ENCODE results near the gene MGP. TPM values are rescaled to one million over a fixed set of nuclear protein-coding genes. Genes with fewer than 3 reads are reported as not detected.

The MGP gene
- total and polyA plus RNA-seq, 2 of the 8 experiments (the other 6 are each of a cell fraction or from before 2014, with no cell fraction given) = not detected

DNA sequence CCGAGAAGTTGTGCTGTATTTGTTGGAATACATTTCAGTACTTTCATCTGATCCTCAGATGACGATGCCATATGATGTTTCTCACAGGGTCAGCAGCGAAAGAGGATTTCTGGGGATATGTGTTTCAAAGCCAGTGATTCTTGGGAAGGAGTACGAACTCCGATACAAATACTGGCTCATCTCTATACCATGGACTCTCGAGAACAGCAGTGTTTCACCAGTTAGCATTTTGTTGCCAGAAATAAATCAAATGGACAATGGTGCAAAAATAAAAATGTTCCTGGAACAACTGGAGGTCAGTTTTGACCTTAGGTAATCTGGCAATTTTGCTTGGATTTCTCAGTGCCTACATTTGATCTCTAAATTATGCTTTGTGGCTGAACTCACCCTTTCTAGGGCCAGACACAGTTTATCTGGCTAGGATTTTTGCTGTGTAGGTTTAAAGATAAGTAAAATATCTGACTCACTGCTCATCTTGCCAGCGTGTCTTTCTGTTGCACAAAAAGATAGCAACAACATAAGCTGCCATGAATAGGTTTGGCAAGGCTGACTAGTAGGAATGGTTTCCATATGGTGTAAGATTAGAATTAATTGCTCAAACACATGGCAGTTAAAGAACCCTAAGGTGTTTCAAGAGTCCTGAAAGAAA lies 11.0 kb upstream of the MGP start:
- CTCF ChIA-PET (ENCODE audit: partially characterized antibody) = interaction anchor here (0.9 kb wide), 1 partner anchor 17 kb away, joined by 4 read pairs; no protein-coding TSS in a partner anchor
- H3K27ac ChIP-seq (ENCODE audit: low read depth, low read length) = no peak overlapping the region
- TF ChIP-seq NANOG (IDR thresholded peaks at IDR 0.05; ENCODE audit: insufficient read depth, low read depth, low read length, poor library complexity, severe bottlenecking) (no peak), HDAC6 (IDR thresholded peaks at IDR 0.05; ENCODE audit: low read depth, low read length) (no peak), SP4 (IDR thresholded peaks at IDR 0.05; ENCODE audit: low read length) (no peak), CBX8 (IDR thresholded peaks at IDR 0.05; ENCODE audit: borderline replicate concordance, low read depth, low read length) (no peak), SIX5 (IDR thresholded peaks at IDR 0.05; ENCODE audit: low read depth, low read length) (no peak), NRF1 (IDR thresholded peaks at IDR 0.05; ENCODE audit: low read depth, low read length) (no peak)
- TF ChIP-seq, protein P1, sequence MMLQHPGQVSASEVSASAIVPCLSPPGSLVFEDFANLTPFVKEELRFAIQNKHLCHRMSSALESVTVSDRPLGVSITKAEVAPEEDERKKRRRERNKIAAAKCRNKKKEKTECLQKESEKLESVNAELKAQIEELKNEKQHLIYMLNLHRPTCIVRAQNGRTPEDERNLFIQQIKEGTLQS (IDR thresholded peaks at IDR 0.05; ENCODE audit: insufficient read depth, low read depth, low read length) = no peak

More for the DNA sequence above, 11.0 kb upstream of the MGP start:
- H3K23ac ChIP-seq (ENCODE audit: insufficient read length) = no peak overlapping the region
- FAIRE-seq = no peak
- no peak overlapping the region for H3K4me3 ChIP-seq (ENCODE audit: extremely low read depth in 1 of 4, insufficient read depth in 2 of 4, low read depth in 3 of 4, low read length in 4 of 4)
- no peak overlapping the region for H4K8ac ChIP-seq (ENCODE audit: extremely low read depth, insufficient read depth, low read length)
- H2BK15ac ChIP-seq (ENCODE audit: low read length) = no peak overlapping the region
- H3K27me3 ChIP-seq (replicated peaks in 1 of 4; ENCODE audit: control insufficient read depth in 3 of 4, extremely low read depth in 1 of 4, insufficient read depth in 3 of 4, low read length in 3 of 4) = no peaks in the 10 kb centered on the region
- H2BK120ac ChIP-seq (replicated peaks; ENCODE audit: low read depth, low read length) = no peak overlapping the region
- no peaks in the 10 kb centered on the region for H3K79me2 ChIP-seq (ENCODE audit: control insufficient read depth in 1 of 2, insufficient read depth in 2 of 2, low read length in 2 of 2)
- H2BK12ac ChIP-seq (ENCODE audit: low read depth, low read length) = no peak overlapping the region
- no peak overlapping the region for H3K56ac ChIP-seq (replicated peaks; ENCODE audit: insufficient read length, low read depth, low read length)
- POLR2A ChIA-PET (ENCODE audit: partially characterized antibody) = no interaction called here
- peak overlapping the region; percentile 61; the same call in 1 of the 2 replicates for H2AFZ ChIP-seq (ENCODE audit: low read length)
- no peak overlapping the region for H2AK5ac ChIP-seq (ENCODE audit: low read depth, low read length)
- H3K4ac ChIP-seq (replicated peaks; ENCODE audit: insufficient read length, low read depth, low read length) = no peak overlapping the region
- no peak overlapping the region for H2BK5ac ChIP-seq (ENCODE audit: low read depth, low read length)
- no peaks in the 10 kb centered on the region for H3K79me1 ChIP-seq (ENCODE audit: low read depth, low read length)
- DNase-seq (ENCODE audit: low read depth in 1 of 2, low spot score in 2 of 2) = no peak
- H3K4me2 ChIP-seq (ENCODE audit: insufficient read depth in 1 of 2, low read depth in 2 of 2, low read length in 2 of 2) = no peak overlapping the region
- WGBS, 2 experiments (ENCODE audit: extremely low coverage in 1 of 2, insufficient coverage in 1 of 2, insufficient read length in 1 of 2, insufficient replicate concordance in 2 of 2, low coverage in 1 of 2, low lambda C conversion rate in 2 of 2, missing lambda C conversion rate in 1 of 2) = 86% methylated on average over 7 of the region's 7 CpGs; no CpG with 5 or more reads in 1 of the 2 experiments
- H3K18ac ChIP-seq (ENCODE audit: extremely low read depth, low read length) = no peak overlapping the region
- no peak overlapping the region for H4K5ac ChIP-seq (ENCODE audit: insufficient read length, low read depth, low read length)
- H3K23me2 ChIP-seq (ENCODE audit: low read depth, low read length) = no peaks in the 10 kb centered on the region
- no peak overlapping the region for H2BK20ac ChIP-seq (ENCODE audit: low read length)
- no peak overlapping the region for H3K9ac ChIP-seq (replicated peaks in 1 of 4; ENCODE audit: extremely low read depth in 1 of 4, low read depth in 3 of 4, low read length in 3 of 4)
- H3K14ac ChIP-seq (ENCODE audit: insufficient read length) = no peak overlapping the region
- no peaks in the 10 kb centered on the region for H4K20me1 ChIP-seq (replicated peaks in 1 of 2; ENCODE audit: control insufficient read depth in 1 of 2, insufficient read depth in 2 of 2, low read length in 2 of 2)
- no peak overlapping the region for H4K91ac ChIP-seq (replicated peaks; ENCODE audit: insufficient read length, low read length)
- H3K9me3 ChIP-seq (ENCODE audit: insufficient read depth in 2 of 2, low read depth in 1 of 2, low read length in 1 of 2) = no peaks in the 10 kb centered on the region
- no peaks in the 10 kb centered on the region for H3K36me3 ChIP-seq (ENCODE audit: control insufficient read depth in 2 of 4, insufficient read depth in 4 of 4, low read length in 3 of 4)
- no peaks in the 10 kb centered on the region for H3K4me1 ChIP-seq (replicated peaks in 1 of 4; ENCODE audit: control insufficient read depth in 3 of 4, insufficient read depth in 4 of 4, low read length in 3 of 4)

Measured in H1 (cell line).